Type B pancreatic cell (in vitro differentiated cells): ENCODE data around the gene ADM5. TPM values are rescaled to one million over a fixed set of nuclear protein-coding genes. Genes with fewer than 3 reads are reported as not detected.

Experiments
- DNase-seq: peaks from one replicate; pipeline ENCODE4 v3.0.0; 2021; ENCODE audit warnings: mixed read lengths; ENCODE audit not compliant: unreplicated experiment; ENCODE audit errors: extremely low spot score
- H3K27ac Mint-ChIP-seq: 2 replicates; pipeline ENCODE4 v1.8.0; 2021; ENCODE audit warnings: mild to moderate bottlenecking, mixed read lengths
- H3K27me3 Mint-ChIP-seq: 2 replicates; pipeline ENCODE4 v1.8.0; 2021; ENCODE audit warnings: mixed read lengths
- H3K36me3 Mint-ChIP-seq: 2 replicates; pipeline ENCODE4 v1.8.0; 2021; ENCODE audit warnings: mixed read lengths
- H3K4me1 Mint-ChIP-seq: one replicate; pipeline ENCODE4 v1.8.0; 2021; ENCODE audit warnings: mixed read lengths; ENCODE audit not compliant: unreplicated experiment
- H3K4me3 Mint-ChIP-seq: 2 replicates; pipeline ENCODE4 v1.8.0; 2021; ENCODE audit warnings: mild to moderate bottlenecking, mixed read lengths
- H3K9me3 Mint-ChIP-seq: 2 replicates; pipeline ENCODE4 v1.8.0; 2021; ENCODE audit warnings: mixed read lengths
- CTCF ChIP-seq: fragments of 200-600 bp; sonication (generic); conservative IDR thresholded peaks from 2 replicates; pipeline ENCODE4 v1.5.0; 2021; ENCODE audit warnings: antibody characterized with exemption, mild to moderate bottlenecking
- total RNA-seq: library from RNA; stranded (reverse); gene quantifications from 2 replicates; pipeline ENCODE4 v1.2.1, GENCODE V29; 2021; ENCODE audit warnings: low replicate concordance

The ADM5 gene
- total RNA-seq, 1 donor from 2014 or later: 3.2 TPM

DNA sequence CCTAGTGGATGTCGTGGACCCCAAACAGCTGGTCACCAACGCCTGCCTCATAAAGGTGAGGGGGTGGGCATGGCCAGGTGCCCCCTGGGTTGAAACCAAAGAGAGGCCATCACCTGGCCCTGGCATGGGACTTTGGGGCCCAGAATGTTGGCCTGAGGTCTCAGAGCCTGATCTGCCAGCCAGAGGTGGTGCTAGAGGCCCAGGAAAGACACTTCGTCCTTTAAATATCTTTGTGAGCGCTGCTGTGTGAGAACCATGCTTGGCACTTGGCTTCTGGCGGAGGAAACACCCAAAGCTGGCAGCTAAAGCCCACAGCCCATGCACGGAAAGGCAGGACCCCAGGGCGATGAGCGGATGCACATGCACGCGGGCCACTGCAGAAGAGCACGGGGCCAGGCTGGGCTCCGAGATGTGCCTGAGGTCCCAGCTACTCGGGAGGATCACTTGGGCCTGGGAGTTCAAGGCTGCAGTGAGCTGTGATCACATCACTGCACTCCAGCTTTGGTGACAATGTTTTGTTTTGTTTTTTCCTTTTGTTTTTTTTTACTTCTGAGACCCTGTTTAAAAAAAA is 4.3 kb upstream of the ADM5 start:
- Mint-ChIP-seq H3K9me3 (no peaks in the 10 kb centered on the region), H3K27ac (no peak overlapping the region), H3K27me3 (no peaks in the 10 kb centered on the region), H3K4me3 (no peak overlapping the region), H3K36me3 (peaks cover 11% of the 10 kb centered on the region), H3K4me1 (peaks cover 12% of the 10 kb centered on the region)
- DNase-seq: no peak
- no peak for TF ChIP-seq CTCF

DNA sequence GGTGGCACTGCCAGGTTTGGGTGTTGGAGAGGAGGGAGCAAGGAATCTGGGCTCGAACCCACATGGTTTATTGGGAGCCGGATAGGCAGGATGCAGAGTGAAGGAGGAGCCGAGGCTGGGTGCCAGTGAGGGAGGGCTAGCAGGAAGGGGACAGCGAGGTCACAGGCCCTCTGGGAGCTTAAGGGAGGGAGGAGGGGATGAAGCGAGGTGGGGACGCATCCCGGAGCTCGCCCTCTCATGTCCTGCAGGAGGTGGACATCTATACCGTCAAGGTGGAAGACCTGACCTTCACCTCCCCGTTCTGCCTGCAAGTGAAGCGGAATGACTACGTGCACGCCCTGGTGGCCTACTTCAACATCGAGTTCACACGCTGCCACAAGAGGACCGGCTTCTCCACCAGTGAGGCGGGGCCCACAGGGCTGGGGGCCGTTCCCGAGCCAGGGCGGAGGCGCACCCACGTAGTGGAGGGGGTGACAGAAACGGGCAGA is 3.5 kb upstream of the ADM5 start:
- Mint-ChIP-seq H3K4me1 (peaks cover 17% of the 10 kb centered on the region), H3K4me3 (no peak overlapping the region), H3K27ac (no peak overlapping the region), H3K27me3 (peaks cover 7% of the 10 kb centered on the region), H3K9me3 (no peaks in the 10 kb centered on the region), H3K36me3 (peaks cover 11% of the 10 kb centered on the region)
- peak; percentile 62 for DNase-seq
- TF ChIP-seq CTCF: no peak

GRCh38 chr19:49686503-49687088 is 2.8 kb upstream of the ADM5 start:
- peaks cover 9% of the 10 kb centered on the region for H3K27me3 Mint-ChIP-seq
- peaks cover 11% of the 10 kb centered on the region for H3K36me3 Mint-ChIP-seq
- no peaks in the 10 kb centered on the region for H3K9me3 Mint-ChIP-seq
- no peak for DNase-seq
- H3K4me1 Mint-ChIP-seq: peaks cover 20% of the 10 kb centered on the region
- H3K4me3 Mint-ChIP-seq: no peak overlapping the region
- no peak for TF ChIP-seq CTCF
- no peak overlapping the region for H3K27ac Mint-ChIP-seq

DNA sequence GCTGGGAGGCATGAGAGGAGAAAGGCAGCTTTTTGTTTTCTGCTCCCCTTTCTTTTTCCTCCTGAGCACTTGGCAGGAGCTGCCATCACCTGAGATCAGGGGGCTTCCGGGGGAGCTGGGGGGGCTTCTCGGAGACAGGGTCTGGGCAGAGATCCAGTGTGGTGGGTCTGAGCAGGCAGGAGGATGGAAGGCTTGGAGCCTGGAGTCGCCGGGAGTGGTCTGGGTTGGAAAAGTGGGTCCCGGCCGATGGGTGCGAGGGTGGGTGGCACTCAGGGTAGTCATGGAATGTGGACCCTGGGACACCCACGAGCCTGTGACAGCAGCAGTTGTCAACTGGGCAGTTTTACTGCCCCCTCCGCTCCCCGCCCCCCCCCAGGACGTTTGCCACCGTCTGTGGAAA is 2.2 kb upstream of the ADM5 start:
- no peak for DNase-seq
- Mint-ChIP-seq H3K27me3 (peaks cover 9% of the 10 kb centered on the region), H3K4me1 (peaks cover 20% of the 10 kb centered on the region), H3K36me3 (peaks cover 11% of the 10 kb centered on the region), H3K27ac (no peak overlapping the region), H3K9me3 (no peaks in the 10 kb centered on the region), H3K4me3 (no peak overlapping the region)
- TF ChIP-seq CTCF: no peak

GRCh38 chr19:49687566-49688316 is 1.7 kb upstream of the ADM5 start:
- no peak for TF ChIP-seq CTCF
- peak; percentile 68 for DNase-seq
- H3K9me3 Mint-ChIP-seq: no peaks in the 10 kb centered on the region
- H3K4me1 Mint-ChIP-seq: peaks cover 20% of the 10 kb centered on the region
- no peak overlapping the region for H3K27ac Mint-ChIP-seq
- peaks cover 9% of the 10 kb centered on the region for H3K27me3 Mint-ChIP-seq
- peaks cover 11% of the 10 kb centered on the region for H3K36me3 Mint-ChIP-seq
- peak overlapping the region; percentile 55 for H3K4me3 Mint-ChIP-seq
